Loucy (cell line): ENCODE results near the gene CCNJL.

ENCODE experiments used
- CTCF ChIP-seq: fragments of 200-600 bp; sonication (generic); conservative IDR thresholded peaks from 2 replicates; pipeline ENCODE4 v1.5.1; 2014; ENCODE audit warnings: mild to moderate bottlenecking, antibody characterized with exemption, low read length
- EZH2phosphoT487 ChIP-seq: fragments of 200-600 bp; IDR thresholded peaks from 2 replicates; pipeline ENCODE4 v1.6.1; 2018; ENCODE audit warnings: antibody characterized with exemption, mild to moderate bottlenecking, moderate library complexity, borderline replicate concordance

- TF ChIP-seq CTCF (no peak), EZH2phosphoT487 (no peak)
Measured at GRCh38 chr5:160356550-160357347, 44.4 kb upstream of the CCNJL start.
